ENCODE results near the gene PDE4D. TPM values are rescaled to one million over a fixed set of nuclear protein-coding genes. Genes with fewer than 3 reads are reported as not detected.

PDE4D gene
- total and polyA plus RNA-seq, 3 donors from 2014 or later: 7.8 to 13.9 (median 8.7) TPM

DNA sequence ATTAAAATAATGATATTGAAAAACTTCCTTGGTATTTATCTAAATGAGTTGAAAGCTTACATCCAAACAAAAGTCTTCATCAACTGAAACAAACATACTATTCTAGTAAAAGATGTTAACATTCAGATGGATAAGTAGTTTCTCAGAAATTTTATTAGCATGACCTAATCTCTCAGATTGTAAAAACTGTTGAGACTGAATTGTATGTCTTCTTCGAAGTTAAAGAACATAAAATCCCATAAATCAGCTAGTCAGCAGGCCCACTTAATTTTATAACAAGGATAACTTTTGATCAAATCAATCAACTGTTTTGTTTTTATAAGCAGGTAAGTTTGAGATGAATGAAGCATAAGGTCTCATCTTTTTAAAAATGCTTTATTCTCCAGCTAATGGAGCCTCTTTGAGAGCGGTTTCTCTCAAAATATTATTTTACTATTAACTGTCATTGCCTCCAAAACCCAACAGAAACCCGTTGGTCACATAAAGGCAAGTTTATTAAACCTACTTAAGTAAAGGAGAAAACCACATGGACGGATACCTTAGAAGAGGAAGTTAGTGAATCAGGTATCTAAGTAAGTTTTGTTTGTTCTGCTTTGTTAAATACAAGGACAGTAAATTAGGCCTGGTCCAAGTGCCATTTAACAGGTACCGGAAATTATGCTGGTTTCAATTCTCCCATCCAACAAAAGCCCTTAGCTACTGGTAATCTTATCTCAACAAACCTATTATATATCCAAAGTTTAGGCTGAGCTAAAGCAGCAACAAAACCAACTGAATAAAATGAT lies 457.0 kb downstream of the PDE4D start:
- H3K36me3 ChIP-seq (ENCODE audit: low read depth, missing control alignments): no peaks in the 10 kb centered on the region
- H3K4me1 ChIP-seq: no peaks in the 10 kb centered on the region
- no peak overlapping the region for H3K4me3 ChIP-seq
- H3K9me3 ChIP-seq: no peaks in the 10 kb centered on the region
- intact Hi-C loops (cut with DNase I; ENCODE audit: low total_unique reads): no loop called here
- no peak overlapping the region for H3K27ac ChIP-seq
- 78 to 87% methylated on average over 5 of the region's 5 CpGs for WGBS, 2 donors
- no peak for DNase-seq
- H3K27me3 ChIP-seq: no peaks in the 10 kb centered on the region
- TF ChIP-seq CTCF (IDR thresholded peaks at IDR 0.05) (no peak), POLR2A (IDR thresholded peaks at IDR 0.05) (no peak)

DNA sequence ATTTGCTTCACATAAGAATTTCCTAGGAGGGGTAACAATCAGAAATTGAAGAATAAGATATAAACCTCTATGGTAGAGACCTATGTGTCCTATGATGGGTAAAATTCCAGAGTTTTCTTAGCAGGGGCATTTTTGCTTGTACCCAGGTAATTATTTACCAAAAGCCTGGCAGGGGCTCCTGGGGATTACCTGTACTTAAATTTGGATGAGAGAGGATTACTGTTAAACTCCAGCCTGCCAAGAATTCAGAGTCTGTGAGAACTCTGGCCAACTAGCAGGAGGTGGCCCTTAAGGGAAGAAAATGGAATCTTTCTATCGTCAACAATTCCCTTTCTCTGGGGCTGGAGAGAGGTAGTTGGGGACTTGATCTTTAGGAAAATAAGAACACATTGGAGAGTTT lies 460.4 kb downstream of the PDE4D start:
- intact Hi-C loops (cut with DNase I; ENCODE audit: low total_unique reads): no loop called here
- Histone ChIP-seq H3K36me3 (ENCODE audit: low read depth, missing control alignments) (no peaks in the 10 kb centered on the region), H3K27ac (no peak overlapping the region), H3K4me3 (no peak overlapping the region), H3K4me1 (no peaks in the 10 kb centered on the region), H3K9me3 (no peaks in the 10 kb centered on the region), H3K27me3 (no peaks in the 10 kb centered on the region)
- TF ChIP-seq CTCF (IDR thresholded peaks at IDR 0.05) (no peak), POLR2A (IDR thresholded peaks at IDR 0.05) (no peak)
- 88 to 97% methylated on average over 1 of the region's 1 CpG for WGBS, 2 donors
- no peak for DNase-seq

DNA sequence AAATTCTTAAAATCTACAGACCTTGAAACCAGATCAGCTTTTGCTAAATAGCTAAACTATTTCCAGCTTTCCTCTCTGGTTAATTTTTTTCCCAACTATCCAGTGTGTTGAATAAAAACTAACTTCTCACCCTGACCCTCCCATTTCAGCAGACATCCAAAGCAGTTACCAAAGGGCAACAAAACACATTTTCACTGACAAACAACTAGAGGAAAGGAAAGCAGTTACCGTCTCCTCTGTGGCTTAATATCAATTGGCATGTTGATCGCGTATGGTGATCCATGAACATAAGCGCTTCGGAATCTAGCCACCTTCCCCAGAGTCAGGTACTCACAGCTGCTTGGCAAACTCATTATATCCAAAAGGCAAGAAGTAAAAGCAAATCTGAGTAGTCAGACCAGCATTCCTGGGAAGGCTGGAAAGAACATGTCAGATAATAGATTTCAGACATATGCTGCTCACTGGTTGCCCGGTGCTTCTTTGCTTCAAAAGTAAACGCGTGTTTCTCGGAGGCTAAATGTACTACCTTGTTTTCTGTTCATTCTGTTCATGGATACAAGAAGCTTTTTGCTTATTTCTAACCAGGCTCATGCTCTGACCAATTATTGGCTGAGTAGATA lies 463.4 kb downstream of the PDE4D start:
- no peak overlapping the region for H3K4me3 ChIP-seq

DNA sequence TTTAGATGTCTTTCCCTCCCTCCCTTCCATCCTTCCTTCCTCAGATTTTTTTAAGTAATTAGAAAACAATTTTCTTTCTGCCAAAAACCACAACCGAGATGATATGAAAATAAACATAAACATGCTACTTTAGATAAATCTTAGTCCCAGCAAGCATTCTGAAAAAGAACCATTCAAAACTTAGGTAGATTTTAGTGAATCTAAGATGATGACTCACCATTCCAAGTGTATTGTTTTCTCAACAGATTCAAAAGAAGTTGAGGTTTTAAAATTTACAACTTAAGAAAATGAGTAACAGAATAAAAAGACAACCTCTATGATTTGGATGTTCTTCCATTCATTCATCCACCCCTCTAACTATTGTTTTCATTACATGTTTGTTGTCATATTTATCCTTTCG lies 465.1 kb downstream of the PDE4D start:
- intact Hi-C loops (cut with DNase I; ENCODE audit: low total_unique reads): no loop called here
- DNase-seq: no peak
- Histone ChIP-seq H3K27ac (no peak overlapping the region), H3K36me3 (ENCODE audit: low read depth, missing control alignments) (no peaks in the 10 kb centered on the region), H3K27me3 (no peaks in the 10 kb centered on the region), H3K4me1 (no peaks in the 10 kb centered on the region), H3K9me3 (no peaks in the 10 kb centered on the region), H3K4me3 (no peak overlapping the region)
- WGBS, 2 donors: 79 to 82% methylated on average over 2 of the region's 2 CpGs
- TF ChIP-seq POLR2A (IDR thresholded peaks at IDR 0.05) (no peak), CTCF (IDR thresholded peaks at IDR 0.05) (no peak)

More for the DNA sequence above, 463.4 kb downstream of the PDE4D start:
- Histone ChIP-seq H3K36me3 (ENCODE audit: low read depth, missing control alignments) (no peaks in the 10 kb centered on the region), H3K27ac (no peak overlapping the region), H3K27me3 (no peaks in the 10 kb centered on the region), H3K4me1 (no peaks in the 10 kb centered on the region), H3K9me3 (no peaks in the 10 kb centered on the region)
- no peak for TF ChIP-seq POLR2A (IDR thresholded peaks at IDR 0.05)
- intact Hi-C loops (cut with DNase I; ENCODE audit: low total_unique reads): no loop called here
- no peak for DNase-seq
- WGBS, 2 donors: 77 to 82% methylated on average over 9 of the region's 9 CpGs

GRCh38 chr5:59424515-59424914 lies 469.0 kb downstream of the PDE4D start:
- no peak overlapping the region for H3K27ac ChIP-seq
- TF ChIP-seq POLR2A (IDR thresholded peaks at IDR 0.05) (no peak), CTCF (IDR thresholded peaks at IDR 0.05) (no peak)
- H3K27me3 ChIP-seq: no peaks in the 10 kb centered on the region
- no peaks in the 10 kb centered on the region for H3K36me3 ChIP-seq (ENCODE audit: low read depth, missing control alignments)
- DNase-seq: no peak
- H3K4me1 ChIP-seq: no peaks in the 10 kb centered on the region
- H3K9me3 ChIP-seq: no peaks in the 10 kb centered on the region
- WGBS, 2 donors: 81 to 84% methylated on average over 3 of the region's 3 CpGs
- H3K4me3 ChIP-seq: no peak overlapping the region
- intact Hi-C loops (cut with DNase I; ENCODE audit: low total_unique reads): no loop called here
